ENCODE results near the gene MTA3.
A peak's percentile ranks its signal among the peaks of the same experiment; 100 is the strongest.

DNA sequence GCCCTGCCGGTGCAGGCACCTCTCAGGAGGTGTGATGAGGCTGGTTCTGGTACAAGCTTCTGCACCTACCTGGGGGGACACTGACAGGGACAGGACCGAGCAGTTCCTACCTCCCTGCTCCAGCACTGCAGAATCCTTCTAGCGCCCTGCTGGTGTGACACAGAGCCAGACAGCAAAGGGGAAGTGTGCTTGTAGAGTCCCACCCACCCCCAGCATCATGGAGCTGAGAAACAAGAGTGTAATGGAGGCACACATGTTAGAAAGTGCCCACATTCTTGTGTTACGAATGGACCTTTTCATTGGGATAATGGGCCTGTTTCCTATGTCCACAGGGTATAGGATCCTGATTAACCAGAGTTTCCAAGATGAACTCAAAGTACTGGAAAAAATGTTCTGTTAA is 157.2 kb downstream of the MTA3 start:
- TF ChIP-seq POLR2A (IDR thresholded peaks at IDR 0.05) (peak in 1 of 4 donors; percentile 33), POLR2AphosphoS5 (IDR thresholded peaks at IDR 0.05) (no peak), EP300 (IDR thresholded peaks at IDR 0.05) (no peak)
- TF ChIP-seq, protein P1, sequence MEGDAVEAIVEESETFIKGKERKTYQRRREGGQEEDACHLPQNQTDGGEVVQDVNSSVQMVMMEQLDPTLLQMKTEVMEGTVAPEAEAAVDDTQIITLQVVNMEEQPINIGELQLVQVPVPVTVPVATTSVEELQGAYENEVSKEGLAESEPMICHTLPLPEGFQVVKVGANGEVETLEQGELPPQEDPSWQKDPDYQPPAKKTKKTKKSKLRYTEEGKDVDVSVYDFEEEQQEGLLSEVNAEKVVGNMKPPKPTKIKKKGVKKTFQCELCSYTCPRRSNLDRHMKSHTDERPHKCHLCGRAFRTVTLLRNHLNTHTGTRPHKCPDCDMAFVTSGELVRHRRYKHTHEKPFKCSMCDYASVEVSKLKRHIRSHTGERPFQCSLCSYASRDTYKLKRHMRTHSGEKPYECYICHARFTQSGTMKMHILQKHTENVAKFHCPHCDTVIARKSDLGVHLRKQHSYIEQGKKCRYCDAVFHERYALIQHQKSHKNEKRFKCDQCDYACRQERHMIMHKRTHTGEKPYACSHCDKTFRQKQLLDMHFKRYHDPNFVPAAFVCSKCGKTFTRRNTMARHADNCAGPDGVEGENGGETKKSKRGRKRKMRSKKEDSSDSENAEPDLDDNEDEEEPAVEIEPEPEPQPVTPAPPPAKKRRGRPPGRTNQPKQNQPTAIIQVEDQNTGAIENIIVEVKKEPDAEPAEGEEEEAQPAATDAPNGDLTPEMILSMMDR (IDR thresholded peaks at IDR 0.05): no peak

All from upper lobe of left lung (tissue), 4 donors.